PC-9 (cell line): ENCODE results near the gene PRKAG1. TPM values are rescaled to one million over a fixed set of nuclear protein-coding genes. Genes with fewer than 3 reads are reported as not detected.

Source experiments
- BruUV-seq: library from RNA; stranded (reverse); fragments of 400-500 nt; replicated peaks from 2 replicates; lab custom pipeline; 2021; lab: Mats Ljungman, UMichigan
- CTCF ChIA-PET: fragments of 300-600 bp; sonication (Branson Sonifier 250); formaldehyde crosslinking; loops from one replicate; lab custom pipeline; 2022; ENCODE audit warnings: antibody characterized with exemption; lab: Charles Lee
- POLR2A ChIA-PET: fragments of 300-600 bp; sonication (Branson Sonifier 250); formaldehyde crosslinking; loops from one replicate; lab custom pipeline; 2022; ENCODE audit warnings: antibody characterized with exemption; ENCODE audit not compliant: unreplicated experiment; lab: Charles Lee
- DNase-seq, 2 experiments: peaks; one replicate each; pipeline versions ENCODE4 v3.0.0 to v3.0.0-alpha.2; 2015 to 2022; ENCODE audit warnings: mixed read lengths in 1 of 2
- H2AFZ ChIP-seq: fragments of 200-600 bp; sonication (generic); 2 replicates; pipeline ENCODE4 v1.8.1; 2017; ENCODE audit warnings: antibody characterized with exemption
- H3F3A ChIP-seq: fragments of 200-600 bp; sonication (generic); 2 replicates; pipeline ENCODE4 v1.8.1; 2017; ENCODE audit warnings: antibody characterized with exemption, mild to moderate bottlenecking, low read depth; ENCODE audit not compliant: insufficient read depth
- H3K27ac ChIP-seq: fragments of 200-600 bp; sonication (generic); 2 replicates; pipeline ENCODE4 v1.6.1; 2016; ENCODE audit warnings: mixed run types
- H3K27me3 ChIP-seq: fragments of 200-600 bp; sonication (generic); 2 replicates; pipeline ENCODE4 v1.6.1; 2016; ENCODE audit warnings: low read depth, mixed run types; ENCODE audit not compliant: insufficient read depth
- H3K36me3 ChIP-seq: fragments of 200-600 bp; sonication (generic); 2 replicates; pipeline ENCODE4 v1.6.1; 2016; ENCODE audit warnings: low read depth, mixed run types
- H3K4me1 ChIP-seq: fragments of 200-600 bp; sonication (generic); replicated peaks from 2 replicates; pipeline ENCODE4 v1.6.1; 2016; ENCODE audit warnings: mixed run types; ENCODE audit not compliant: insufficient read depth
- H3K4me2 ChIP-seq: fragments of 200-600 bp; sonication (generic); 2 replicates; pipeline ENCODE4 v1.6.1; 2017; ENCODE audit warnings: mixed run types
- H3K4me3 ChIP-seq: fragments of 200-600 bp; sonication (generic); 2 replicates; pipeline ENCODE4 v1.6.1; 2016; ENCODE audit warnings: mixed run types
- H3K79me2 ChIP-seq: fragments of 200-600 bp; sonication (generic); 2 replicates; pipeline ENCODE4 v1.6.1; 2017; ENCODE audit warnings: low read depth, mixed run types
- H3K9me2 ChIP-seq: fragments of 200-600 bp; sonication (generic); 2 replicates; pipeline ENCODE4 v1.8.1; 2017; ENCODE audit warnings: mild to moderate bottlenecking; ENCODE audit not compliant: insufficient read depth
- H3K9me3 ChIP-seq: fragments of 200-600 bp; sonication (generic); 2 replicates; pipeline ENCODE4 v1.8.1; 2016; ENCODE audit warnings: low read depth; ENCODE audit not compliant: insufficient read depth
- H4K20me1 ChIP-seq: fragments of 200-600 bp; sonication (generic); 2 replicates; pipeline ENCODE4 v1.8.1; 2017; ENCODE audit not compliant: insufficient read depth
- EZH2 ChIP-seq: fragments of 200-600 bp; sonication (generic); IDR thresholded peaks from 2 replicates; pipeline ENCODE4 v1.8.0; 2017; ENCODE audit warnings: antibody characterized with exemption, low read depth
- intact Hi-C: fragments of 100-400 bp; cut with micrococcal nuclease; formaldehyde crosslinking; loops from one replicate; pipeline ENCODE4 v1.10.0; 2022; ENCODE audit not compliant: unreplicated experiment
- total RNA-seq: library from RNA; stranded (reverse); gene quantifications from 2 replicates; pipeline ENCODE4 v1.2.3, GENCODE V29; 2021
- TF ChIP-seq, protein P1 (sequence below): fragments of 200-600 bp; sonication (generic); conservative IDR thresholded peaks from 2 replicates; pipeline ENCODE4 v1.6.1; 2017; ENCODE audit warnings: mixed run types, antibody characterized with exemption, mild to moderate bottlenecking, moderate library complexity

PRKAG1 gene
- total RNA-seq, 1 experiment from 2014 or later, result 53.6 TPM

DNA sequence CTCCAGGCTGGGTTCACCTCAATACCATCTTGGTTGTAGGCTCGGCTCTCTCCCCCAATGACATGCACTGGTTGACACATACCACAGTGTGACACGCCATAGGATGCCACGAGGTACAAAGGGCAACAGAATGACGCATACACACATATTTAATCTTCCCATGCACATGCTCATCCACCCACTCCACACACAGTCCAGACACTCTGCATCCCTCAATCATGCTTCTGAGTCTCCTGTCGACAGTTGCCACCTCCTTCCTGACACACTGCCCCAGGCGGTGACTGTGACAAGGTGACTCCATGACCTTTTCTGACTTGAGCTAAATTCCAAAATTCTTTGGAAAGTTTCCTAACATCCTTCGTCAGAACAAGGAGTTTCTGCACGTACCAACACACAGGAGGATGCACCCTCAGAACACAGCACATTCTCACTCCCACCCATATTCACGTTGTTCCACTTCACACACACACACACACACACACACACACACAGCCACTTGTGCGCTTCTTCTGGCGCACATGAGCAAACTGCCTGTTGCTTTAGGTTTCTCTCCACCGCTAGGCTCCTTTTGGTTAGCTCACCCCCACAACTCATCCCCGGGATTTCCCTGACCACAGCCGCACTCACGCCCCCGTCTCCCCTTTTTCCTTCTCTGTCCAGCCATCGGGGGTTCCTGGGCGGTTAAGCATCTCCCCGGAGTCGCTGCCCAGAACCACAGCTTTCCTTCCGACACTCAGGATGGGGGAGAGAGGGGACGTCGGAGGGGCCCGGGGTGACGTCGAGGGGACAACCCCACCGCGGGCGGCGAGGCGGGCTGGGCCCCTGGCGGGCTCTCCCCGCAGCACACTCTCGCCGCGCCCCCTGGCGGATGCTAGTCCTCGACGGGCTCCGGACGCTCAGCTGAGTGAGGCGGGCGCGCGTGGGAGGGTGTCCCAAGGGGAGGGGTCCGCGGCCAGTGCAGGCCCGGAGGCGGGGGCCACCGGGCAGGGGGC is 41.0 kb downstream of the PRKAG1 start:
- Histone ChIP-seq H3F3A (no peaks in the 10 kb centered on the region), H3K4me2 (no peak overlapping the region), H2AFZ (no peak overlapping the region), H3K79me2 (no peaks in the 10 kb centered on the region), H3K9me3 (no peaks in the 10 kb centered on the region), H3K27ac (no peak overlapping the region), H4K20me1 (no peaks in the 10 kb centered on the region; the same call in 1 of the 2 replicates), H3K36me3 (no peaks in the 10 kb centered on the region), H3K9me2 (no peaks in the 10 kb centered on the region), H3K4me3 (no peak overlapping the region), H3K4me1 (no peaks in the 10 kb centered on the region), H3K27me3 (peaks cover 39% of the 10 kb centered on the region)
- no TSS peak for BruUV-seq
- ChIA-PET CTCF (interaction anchor here (0.7 to 1.6 kb wide), 3 partner anchors 10 to 317 kb away, joined by 3 to 4 read pairs (median 3); no protein-coding TSS in a partner anchor), POLR2A (no interaction called here)
- DNase-seq, result no peak
- no peak for TF ChIP-seq EZH2
- TF ChIP-seq, protein P1, sequence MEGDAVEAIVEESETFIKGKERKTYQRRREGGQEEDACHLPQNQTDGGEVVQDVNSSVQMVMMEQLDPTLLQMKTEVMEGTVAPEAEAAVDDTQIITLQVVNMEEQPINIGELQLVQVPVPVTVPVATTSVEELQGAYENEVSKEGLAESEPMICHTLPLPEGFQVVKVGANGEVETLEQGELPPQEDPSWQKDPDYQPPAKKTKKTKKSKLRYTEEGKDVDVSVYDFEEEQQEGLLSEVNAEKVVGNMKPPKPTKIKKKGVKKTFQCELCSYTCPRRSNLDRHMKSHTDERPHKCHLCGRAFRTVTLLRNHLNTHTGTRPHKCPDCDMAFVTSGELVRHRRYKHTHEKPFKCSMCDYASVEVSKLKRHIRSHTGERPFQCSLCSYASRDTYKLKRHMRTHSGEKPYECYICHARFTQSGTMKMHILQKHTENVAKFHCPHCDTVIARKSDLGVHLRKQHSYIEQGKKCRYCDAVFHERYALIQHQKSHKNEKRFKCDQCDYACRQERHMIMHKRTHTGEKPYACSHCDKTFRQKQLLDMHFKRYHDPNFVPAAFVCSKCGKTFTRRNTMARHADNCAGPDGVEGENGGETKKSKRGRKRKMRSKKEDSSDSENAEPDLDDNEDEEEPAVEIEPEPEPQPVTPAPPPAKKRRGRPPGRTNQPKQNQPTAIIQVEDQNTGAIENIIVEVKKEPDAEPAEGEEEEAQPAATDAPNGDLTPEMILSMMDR, result peak; percentile 63
- intact Hi-C loops, result loop anchor here (5.0 kb wide), 1 partner anchor 125 kb away; the partner anchor contains the start of gene DDX23

DNA sequence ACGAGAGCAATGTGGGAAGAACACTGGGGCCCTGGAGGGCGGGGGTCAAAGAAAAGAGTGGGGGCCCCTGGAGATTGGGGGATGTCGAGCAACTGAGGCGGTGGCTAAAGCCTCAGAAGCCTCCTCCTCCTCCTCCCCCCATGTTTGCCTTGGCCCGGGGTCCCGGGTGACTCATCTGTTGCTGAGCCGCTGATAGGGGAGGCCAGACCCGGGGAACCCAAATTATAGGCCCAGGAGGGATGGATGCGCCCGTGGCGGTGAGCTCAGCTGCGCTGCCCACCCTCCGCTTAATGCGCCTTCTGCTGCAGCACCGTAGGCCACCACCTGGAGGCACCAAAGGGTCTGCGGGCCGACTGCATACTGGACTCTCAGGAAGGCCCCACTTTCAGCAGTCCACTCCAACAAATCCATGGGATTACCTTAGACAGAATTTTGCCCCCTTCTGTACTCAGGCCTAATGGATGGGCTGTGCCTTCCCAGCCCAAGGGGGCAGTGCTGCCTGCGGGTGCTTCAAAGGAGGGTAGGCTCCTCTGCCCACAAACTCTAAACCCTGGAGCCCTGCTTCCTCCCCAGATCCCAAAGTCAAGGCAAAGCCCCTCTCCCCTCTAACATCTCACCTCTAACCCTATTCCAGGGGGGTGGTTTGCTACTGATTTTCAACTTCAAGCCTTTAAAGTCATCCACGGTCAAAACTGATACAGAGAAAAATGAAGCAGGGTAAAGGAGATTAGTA is 44.5 kb downstream of the PRKAG1 start:
- Histone ChIP-seq H4K20me1 (no peaks in the 10 kb centered on the region; the same call in 1 of the 2 replicates), H3K4me2 (no peak overlapping the region), H3K27ac (no peak overlapping the region), H3K27me3 (peaks cover 26% of the 10 kb centered on the region), H3K9me3 (no peaks in the 10 kb centered on the region), H3K4me3 (no peak overlapping the region), H3K9me2 (no peaks in the 10 kb centered on the region), H3K36me3 (no peaks in the 10 kb centered on the region), H3K79me2 (no peaks in the 10 kb centered on the region), H2AFZ (no peak overlapping the region), H3F3A (no peaks in the 10 kb centered on the region), H3K4me1 (peaks cover 8% of the 10 kb centered on the region; the same call in 1 of the 2 replicates)
- POLR2A ChIA-PET, result no interaction called here
- BruUV-seq, result no TSS peak
- intact Hi-C loops, result no loop called here
- no peak for TF ChIP-seq EZH2
- TF ChIP-seq, protein P1, result peak; percentile 33; the same call in 1 of the 2 replicates
- CTCF ChIA-PET, result interaction anchor here (0.6 kb wide), 1 partner anchor 19 kb away, joined by 4 read pairs; no protein-coding TSS in a partner anchor
- no peak for DNase-seq

DNA sequence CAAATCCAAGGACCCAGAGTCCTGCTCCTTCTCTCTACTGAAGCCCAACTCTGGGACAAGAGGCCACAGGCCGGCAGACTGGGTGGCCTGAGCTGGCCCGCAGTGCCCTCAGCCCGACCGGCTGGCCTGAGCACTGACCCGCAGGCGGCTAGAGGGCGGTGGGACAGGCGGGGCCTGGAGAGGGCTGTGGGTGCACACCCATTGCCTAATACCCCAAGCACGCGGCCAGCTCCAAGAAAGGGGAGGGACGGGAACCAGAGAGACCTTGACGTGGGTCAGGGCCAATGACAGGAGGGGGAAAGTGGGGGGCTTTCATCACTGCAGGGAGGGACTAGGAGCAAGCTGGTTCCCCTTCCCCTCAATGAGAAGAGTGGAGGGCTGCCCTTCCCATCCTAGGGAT is 45.0 kb downstream of the PRKAG1 start:
- no peak overlapping the region for H3K4me3 ChIP-seq
- no peak overlapping the region for H3K27ac ChIP-seq
- ChIA-PET POLR2A (no interaction called here), CTCF (interaction anchor here (0.6 to 0.7 kb wide), 2 partner anchors 23 to 1024 kb away, joined by 3 to 4 read pairs; no protein-coding TSS in a partner anchor)
- no peaks in the 10 kb centered on the region; the same call in 1 of the 2 replicates for H4K20me1 ChIP-seq
- peaks cover 8% of the 10 kb centered on the region; the same call in 1 of the 2 replicates for H3K4me1 ChIP-seq
- intact Hi-C loops, result no loop called here
- no peak for DNase-seq
- no peaks in the 10 kb centered on the region for H3K9me2 ChIP-seq
- H3K36me3 ChIP-seq, result no peaks in the 10 kb centered on the region
- H3K27me3 ChIP-seq, result peaks cover 20% of the 10 kb centered on the region
- no TSS peak for BruUV-seq
- TF ChIP-seq, protein P1, result no peak
- TF ChIP-seq EZH2, result no peak
- H2AFZ ChIP-seq, result no peak overlapping the region
- no peaks in the 10 kb centered on the region for H3K79me2 ChIP-seq
- no peak overlapping the region for H3K4me2 ChIP-seq
- no peaks in the 10 kb centered on the region for H3K9me3 ChIP-seq
- H3F3A ChIP-seq, result no peaks in the 10 kb centered on the region
